Measurements from ENCODE around the gene CRHBP.

GRCh38 chr5:76964060-76964459 is 11.2 kb downstream of the CRHBP start:
- TF ChIP-seq CTCF (IDR thresholded peaks at IDR 0.05) (no peak), USF2 (CRISPR knock-in tag; IDR thresholded peaks at IDR 0.05) (no peak), USF1 (CRISPR knock-in tag; IDR thresholded peaks at IDR 0.05) (no peak), ESRRA (CRISPR knock-in tag; IDR thresholded peaks at IDR 0.05; ENCODE audit: borderline replicate concordance) (no peak), SOX15 (CRISPR knock-in tag; IDR thresholded peaks at IDR 0.05) (no peak), FOXP1 (CRISPR knock-in tag; IDR thresholded peaks at IDR 0.05; ENCODE audit: borderline replicate concordance) (no peak), NR1H2 (CRISPR knock-in tag; IDR thresholded peaks at IDR 0.05) (no peak), ZBTB21 (CRISPR knock-in tag; IDR thresholded peaks at IDR 0.05; ENCODE audit: borderline replicate concordance) (no peak), CREM (CRISPR knock-in tag; IDR thresholded peaks at IDR 0.05) (no peak), GTF2I (CRISPR knock-in tag; conservative IDR thresholded peaks at IDR 0.05) (no peak)
